ENCODE measurements around the gene WNT5B.
A peak's percentile ranks its signal among the peaks of the same experiment; 100 is the strongest.

GRCh38 chr12:1663440-1664132 lies 34.6 kb downstream of the WNT5B start:
- TF ChIP-seq CTCF (conservative IDR thresholded peaks at IDR 0.05) (peak; percentile 17; the same call in 1 of the 2 replicates), EZH2 (IDR thresholded peaks at IDR 0.05; ENCODE audit: low read depth) (no peak)
